GM12878 (cell line): ENCODE measurements around the gene SLCO4A1. TPM values are rescaled to one million over a fixed set of nuclear protein-coding genes. Genes with fewer than 3 reads are reported as not detected.

Source experiments
- ATAC-seq: fragments of 200-7000 bp; cut with Tn5 transposase; 3 replicates; pipeline ENCODE4 v1.9.1; 2020; ENCODE audit warnings: mild to moderate bottlenecking, moderate library complexity
- BruUV-seq: library from RNA; stranded (reverse); fragments of 400-500 nt; replicated peaks from 2 replicates; lab custom pipeline; 2021; lab: Mats Ljungman, UMichigan
- CTCF ChIA-PET: fragments of 300-600 bp; sonication (Branson Sonifier 250); formaldehyde crosslinking; extraction: SDS; loops from one replicate; lab custom pipeline; 2021; ENCODE audit warnings: inconsistent platforms; lab: Yijun Ruan, JAX
- POLR2A ChIA-PET: fragments of 350-600 bp; formaldehyde crosslinking; extraction: SDS; loops from one replicate; lab custom pipeline; 2021; ENCODE audit warnings: inconsistent platforms; lab: Charles Lee
- RAD21 ChIA-PET: fragments of 300-600 bp; sonication (Branson Sonifier 250); formaldehyde crosslinking; loops from one replicate; lab custom pipeline; 2023; ENCODE audit warnings: antibody characterized with exemption; ENCODE audit not compliant: unreplicated experiment; lab: Charles Lee
- SMC1A ChIA-PET: fragments of 300-600 bp; sonication (Branson Sonifier 250); formaldehyde crosslinking; loops from one replicate; lab custom pipeline; 2023; ENCODE audit not compliant: unreplicated experiment, uncharacterized antibody; lab: Charles Lee
- DNase-seq: peaks from one replicate; pipeline ENCODE4 v3.0.0-alpha.2; 2011; ENCODE audit warnings: low read depth, low spot score
- FAIRE-seq: peaks from 3 replicates; lab custom pipeline; 2011; peaks lifted over from hg19 to GRCh38; lab: Jason Lieb, UNC
- H2AFZ ChIP-seq: 2 replicates; pipeline ENCODE4 v1.6.0; 2011; ENCODE audit warnings: low read depth, low read length, control low read depth; ENCODE audit not compliant: control insufficient read depth
- H3K27ac ChIP-seq: 2 replicates; pipeline ENCODE4 v1.5.1; 2011; ENCODE audit warnings: control low read depth; ENCODE audit not compliant: control insufficient read depth, insufficient read depth
- H3K27me3 ChIP-seq, 2 experiments: replicated peaks in 1 of 2; 2 replicates each; pipeline versions ENCODE4 v1.6.0 to v1.6.1; 2011; ENCODE audit warnings: low read length in 1 of 2; ENCODE audit not compliant: control insufficient read depth in 2 of 2, insufficient read depth in 2 of 2
- H3K36me3 ChIP-seq, 2 experiments: 2 replicates each; pipeline ENCODE4 v1.5.1; 2011; ENCODE audit warnings: low read length in 1 of 2; ENCODE audit not compliant: control insufficient read depth in 2 of 2, insufficient read depth in 2 of 2
- H3K4me1 ChIP-seq: 2 replicates; pipeline ENCODE4 v1.6.1; 2011; ENCODE audit warnings: mild to moderate bottlenecking, low read length, moderate library complexity, mixed read lengths; ENCODE audit not compliant: control insufficient read depth, insufficient read depth
- H3K4me2 ChIP-seq: 2 replicates; pipeline ENCODE4 v1.6.0; 2011; ENCODE audit warnings: control low read depth; ENCODE audit not compliant: control insufficient read depth, insufficient read depth
- H3K4me3 ChIP-seq: fragments of 200-600 bp; sonication (generic); 2 replicates; pipeline ENCODE4 v1.5.1; 2016
- H3K79me2 ChIP-seq: 2 replicates; pipeline ENCODE4 v1.6.0; 2011; ENCODE audit warnings: low read length; ENCODE audit not compliant: control insufficient read depth, insufficient read depth
- H3K9ac ChIP-seq: 2 replicates; pipeline ENCODE4 v1.8.0; 2011; ENCODE audit warnings: low read length, control low read depth, mixed read lengths; ENCODE audit not compliant: control insufficient read depth, insufficient read depth
- H3K9me3 ChIP-seq: replicated peaks from 3 replicates; pipeline ENCODE4 v1.5.1; 2011; ENCODE audit warnings: mild to moderate bottlenecking, low read length; ENCODE audit not compliant: control insufficient read depth, insufficient read depth
- H4K20me1 ChIP-seq: 2 replicates; pipeline ENCODE4 v1.6.0; 2011; ENCODE audit not compliant: control insufficient read depth, insufficient read depth
- ASH2L ChIP-seq: fragments of 300-600, 200-600 bp; sonication (generic); IDR thresholded peaks from 2 replicates; pipeline ENCODE4 v1.6.1; 2017; ENCODE audit warnings: low read depth, mild to moderate bottlenecking, borderline replicate concordance
- BACH1 ChIP-seq: fragments of 450-650 bp; IDR thresholded peaks from 2 replicates; pipeline ENCODE4 v1.6.1; 2017; ENCODE audit warnings: mild to moderate bottlenecking, borderline replicate concordance
- BCL11A ChIP-seq: IDR thresholded peaks from 2 replicates; pipeline ENCODE4 v1.6.1; 2011; ENCODE audit warnings: low read depth, low read length
- NBN ChIP-seq: fragments of 450-650 bp; IDR thresholded peaks from 2 replicates; pipeline ENCODE4 v1.6.1; 2016
- RELB ChIP-seq: fragments of 450-650 bp; IDR thresholded peaks from 2 replicates; pipeline ENCODE4 v1.6.1; 2017; ENCODE audit warnings: low read depth, mild to moderate bottlenecking, moderate library complexity
- SMAD1 ChIP-seq: fragments of 450-650 bp; IDR thresholded peaks from 2 replicates; pipeline ENCODE4 v1.6.1; 2018; ENCODE audit warnings: mild to moderate bottlenecking, low read depth; ENCODE audit not compliant: partially characterized antibody
- STAT1 ChIP-seq: fragments of 450-650 bp; conservative IDR thresholded peaks from 2 replicates; pipeline ENCODE4 v1.6.1; 2014; ENCODE audit warnings: antibody characterized with exemption, mild to moderate bottlenecking
- SUZ12 ChIP-seq: fragments of 200-600 bp; sonication (generic); IDR thresholded peaks from one replicate; pipeline ENCODE4 v1.6.1; 2018; ENCODE audit warnings: antibody characterized with exemption, mild to moderate bottlenecking; ENCODE audit not compliant: unreplicated experiment
- ZBTB4 ChIP-seq: fragments of 450-650 bp; formaldehyde crosslinking; IDR thresholded peaks from 2 replicates; pipeline ENCODE4 v1.4.0; 2022; ENCODE audit warnings: mild to moderate bottlenecking, moderate library complexity
- ZNF384 ChIP-seq: IDR thresholded peaks from 2 replicates; pipeline ENCODE4 v1.6.1; 2012; ENCODE audit warnings: low read depth, mild to moderate bottlenecking, low read length, improper control_type of control experiment, borderline replicate concordance
- ZNF687 ChIP-seq: fragments of 450-650 bp; IDR thresholded peaks from 2 replicates; pipeline ENCODE4 v1.6.1; 2017; ENCODE audit warnings: mild to moderate bottlenecking, moderate library complexity
- ZSCAN29 ChIP-seq: fragments of 450-650 bp; IDR thresholded peaks from 2 replicates; pipeline ENCODE4 v1.6.1; 2017; ENCODE audit warnings: mild to moderate bottlenecking, moderate library complexity
- WGBS: methylation state at CpG from one replicate; pipeline ENCODE4 v1.1.6; 2016; ENCODE audit warnings: low lambda C conversion rate; ENCODE audit not compliant: insufficient replicate concordance, insufficient coverage; ENCODE audit errors: missing lambda C conversion rate; 5-methylcytosine and 5-hydroxymethylcytosine counted together
- in situ Hi-C: fragments of 300-500 bp; cut with MboI; formaldehyde crosslinking; loops from 9 replicates; pipeline ENCODE4 v1.14.3; 2018; ENCODE audit warnings: mixed read lengths
- intact Hi-C: fragments of 100-400 bp; cut with micrococcal nuclease; formaldehyde crosslinking; loops from one replicate; pipeline ENCODE4 v1.14.2; 2022; ENCODE audit not compliant: unreplicated experiment
- polyA plus RNA-seq, 11 experiments: library from polyadenylated mRNA; depleted of rRNA in 4 of 11; unstranded in 6 of 11; stranded (reverse) in 5 of 11; fragments of >200 nt; fragmentation: Nextera tagmentation in 4 of 11; fragmentation: Illumina TruSeq in 1 of 11; extraction: Ambion mirVana in 4 of 11; extraction: Trizol in 1 of 11; gene quantifications; 1 replicate in 1 of 11; 2 replicates in 10 of 11; pipeline versions ENCODE4 v1.2.1 to v1.2.3, GENCODE V29; 2011 to 2016; ENCODE audit warnings: inconsistent platforms in 2 of 11, missing spikeins in 2 of 11, low read depth in 1 of 11
- total RNA-seq, 4 experiments: library from RNA; depleted of rRNA in 3 of 4; stranded (reverse); fragments of >200 nt in 3 of 4; fragmentation: Illumina TruSeq in 1 of 4; extraction: Trizol in 1 of 4; gene quantifications; 2 replicates each; pipeline versions ENCODE4 v1.2.1 to v1.2.3, GENCODE V29; 2013 to 2021

Gene SLCO4A1
- total and polyA plus RNA-seq, 10 of the 15 experiments (the other 5 are each of a cell fraction or from before 2014, with no cell fraction given): 2.1 to 30.7 (median 12.0) TPM

- no peak for TF ChIP-seq ZNF687
These were observed 61.5 kb downstream of the SLCO4A1 start (continued) for GRCh38 chr20:62703853-62704228.

GRCh38 chr20:62704341-62704948, 62.1 kb downstream of the SLCO4A1 start:
- no peak for FAIRE-seq
- in situ Hi-C loops: no loop called here
- RAD21 ChIA-PET: no interaction called here
- TF ChIP-seq SUZ12: no peak
- no peak for TF ChIP-seq SMAD1
- TF ChIP-seq BACH1: no peak
- no peak for TF ChIP-seq RELB
- no peak for TF ChIP-seq ZBTB4
- TF ChIP-seq ZSCAN29: no peak
- no peak for TF ChIP-seq STAT1
- no peak for TF ChIP-seq BCL11A
- no peak for TF ChIP-seq ZNF384
- no peak for TF ChIP-seq NBN
- TF ChIP-seq ASH2L: no peak

More at GRCh38 chr20:62704341-62704948, 62.1 kb downstream of the SLCO4A1 start:
- Histone ChIP-seq H3K9ac (no peak overlapping the region), H3K27me3 (peaks cover 0 to 7% of the 10 kb centered on the region in 2 experiments; a peak in 3 of 4 replicates), H3K27ac (no peak overlapping the region), H3K4me3 (no peak overlapping the region), H3K4me2 (no peak overlapping the region), H3K36me3 (no peaks in the 10 kb centered on the region), H3K79me2 (no peaks in the 10 kb centered on the region), H4K20me1 (no peaks in the 10 kb centered on the region), H3K4me1 (no peaks in the 10 kb centered on the region), H2AFZ (no peak overlapping the region), H3K9me3 (no peaks in the 10 kb centered on the region)
- WGBS: 44% methylated on average over 21 of the region's 21 CpGs
- DNase-seq (no peak), ATAC-seq (no peak)
- intact Hi-C loops: no loop called here
- CTCF ChIA-PET: no interaction called here
- BruUV-seq: no TSS peak
- POLR2A ChIA-PET: no interaction called here
- SMC1A ChIA-PET: no interaction called here
